HL-60 (cell line): ENCODE data around the gene PPP1R8.
"Not testable (repeated sequence)": the region's sequence is repeated elsewhere in the genome, so short reads cannot be mapped to it uniquely, and the experiment has no call there.

Experiments
- CTCF ChIP-seq: IDR thresholded peaks from one replicate; pipeline ENCODE4 v1.5.1; 2011; ENCODE audit warnings: low read length, control low read depth, inconsistent platforms; ENCODE audit not compliant: insufficient read depth
- POLR2AphosphoS5 ChIP-seq: IDR thresholded peaks from 2 replicates; pipeline ENCODE4 v1.6.1; 2012; ENCODE audit warnings: low read depth

- TF ChIP-seq CTCF, POLR2AphosphoS5: not testable (repeated sequence)
These were observed 22.5 kb upstream of the PPP1R8 start for GRCh38 chr1:27808131-27808530.
